ENCODE data around the gene PARK7.

PARK7 gene

DNA sequence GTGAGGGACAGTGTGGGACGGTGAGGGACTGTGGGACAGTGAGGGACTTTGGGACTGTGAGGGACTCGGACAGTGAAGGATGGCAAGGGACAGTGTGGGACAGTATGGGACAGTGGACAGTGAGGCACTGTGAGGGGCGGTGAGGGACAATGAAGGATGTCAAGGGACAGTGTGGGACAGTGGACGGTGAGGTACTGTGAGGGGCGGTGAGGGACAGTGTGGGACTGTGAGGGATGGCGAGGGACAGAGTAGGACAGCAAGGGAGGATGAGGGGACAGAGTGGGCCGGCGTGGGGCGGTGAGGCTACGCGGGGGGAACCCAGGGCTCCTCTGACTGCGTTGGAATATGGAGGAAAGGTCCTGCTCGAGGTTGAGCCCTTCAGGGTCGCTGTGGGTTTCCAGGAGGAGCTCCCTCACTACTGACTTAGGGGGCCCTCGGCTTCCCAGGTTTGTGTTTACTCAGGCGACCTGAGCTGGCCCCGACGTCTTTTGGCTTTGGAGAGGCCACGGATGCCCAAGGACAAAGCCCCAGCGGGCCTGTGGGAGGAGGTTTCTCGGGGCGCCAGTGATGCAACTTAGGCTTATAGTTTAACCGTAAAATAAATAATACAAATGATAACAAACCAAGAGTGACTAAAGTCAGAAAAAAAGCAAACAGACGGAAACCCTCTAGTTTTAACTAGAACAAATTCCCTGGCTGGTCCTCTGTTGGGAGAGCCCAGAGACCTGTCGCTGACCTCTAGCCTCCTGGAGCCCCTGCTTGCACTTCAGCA lies 65.7 kb downstream of the PARK7 start:
- Histone ChIP-seq H3K27me3 (ENCODE audit: insufficient read depth, low read length) (peaks cover 10% of the 10 kb centered on the region), H3K4me3 (ENCODE audit: low read length) (peak overlapping the region; percentile 87), H3K36me3 (ENCODE audit: insufficient read depth, low read length) (no peaks in the 10 kb centered on the region), H3K9me3 (ENCODE audit: insufficient read depth, low read depth, low read length) (no peaks in the 10 kb centered on the region), H3K9ac (ENCODE audit: low read depth, low read length) (peak overlapping the region; percentile 60; the same call in 1 of the 2 replicates), H3K27ac (ENCODE audit: low read depth, low read length) (no peak overlapping the region), H3K4me1 (ENCODE audit: insufficient read depth, low read length) (peaks cover 48% of the 10 kb centered on the region)
- WGBS, result 59% methylated on average over 23 of the region's 25 CpGs

DNA sequence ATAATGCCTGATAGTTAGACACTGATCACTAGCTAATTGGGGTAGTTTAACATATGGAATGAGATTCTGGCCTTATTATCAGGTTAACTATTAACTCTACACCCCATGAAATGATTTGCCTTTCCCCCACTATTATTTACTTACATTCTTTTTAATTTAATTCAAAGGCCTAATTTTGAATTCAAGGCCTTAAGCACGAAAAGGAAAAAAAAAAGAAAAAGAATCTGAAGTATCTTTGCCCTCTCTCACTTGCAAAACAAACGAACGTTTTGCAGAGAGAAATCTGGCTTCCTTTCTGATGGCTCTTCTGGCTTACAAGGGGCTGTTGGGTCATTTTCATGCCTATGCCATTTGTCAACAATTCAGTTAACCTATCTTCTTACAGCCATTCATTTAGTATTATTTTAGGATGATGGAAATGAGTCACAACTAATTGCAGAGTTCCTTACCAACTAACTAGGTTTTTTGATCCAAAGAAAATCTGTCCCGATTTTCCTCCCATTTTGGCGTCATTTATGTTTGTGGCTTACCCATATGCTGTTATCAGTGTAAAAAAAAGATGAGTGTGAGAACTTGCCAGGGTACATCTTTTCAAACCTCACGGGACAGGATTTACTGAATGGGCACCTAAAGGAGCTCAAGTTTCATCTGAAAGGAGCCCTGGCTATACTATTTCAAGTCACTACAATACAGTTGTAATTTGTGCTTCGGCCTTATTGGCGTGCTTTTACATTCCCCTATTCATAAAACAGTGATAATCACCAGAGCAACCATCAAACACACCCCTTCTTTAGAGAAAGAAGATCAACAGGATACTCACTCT lies 66.4 kb downstream of the PARK7 start:
- no peaks in the 10 kb centered on the region for H3K36me3 ChIP-seq (ENCODE audit: insufficient read depth, low read length)
- H3K9me3 ChIP-seq (ENCODE audit: insufficient read depth, low read depth, low read length), result no peaks in the 10 kb centered on the region
- H3K4me1 ChIP-seq (ENCODE audit: insufficient read depth, low read length), result peaks cover 40% of the 10 kb centered on the region
- H3K27ac ChIP-seq (ENCODE audit: low read depth, low read length), result no peak overlapping the region
- H3K4me3 ChIP-seq (ENCODE audit: low read length), result no peak overlapping the region
- no peak overlapping the region for H3K9ac ChIP-seq (ENCODE audit: low read depth, low read length)
- H3K27me3 ChIP-seq (ENCODE audit: insufficient read depth, low read length), result peaks cover 10% of the 10 kb centered on the region
- WGBS, result 60% methylated on average over 8 of the region's 8 CpGs

DNA sequence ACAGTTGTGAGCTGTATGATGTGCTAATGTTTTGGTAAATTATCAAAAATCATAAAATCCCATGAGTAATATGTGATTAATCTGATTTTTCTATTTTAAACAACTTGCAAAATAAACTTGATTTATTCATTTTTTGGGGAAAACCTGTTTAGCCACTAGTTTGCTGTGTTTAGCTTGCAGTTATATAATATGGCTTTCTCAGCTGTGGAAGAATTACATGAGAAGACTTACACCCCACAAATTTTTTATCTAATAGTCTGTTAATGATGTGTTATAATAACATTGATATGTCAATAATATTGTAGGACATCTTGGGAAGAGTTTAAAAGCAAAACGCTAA lies 67.0 kb downstream of the PARK7 start:
- H3K9me3 ChIP-seq (ENCODE audit: insufficient read depth, low read depth, low read length), result no peaks in the 10 kb centered on the region
- H3K36me3 ChIP-seq (ENCODE audit: insufficient read depth, low read length), result no peaks in the 10 kb centered on the region
- WGBS, result 100% methylated on average over 1 of the region's 1 CpG
- peaks cover 35% of the 10 kb centered on the region for H3K4me1 ChIP-seq (ENCODE audit: insufficient read depth, low read length)
- H3K27me3 ChIP-seq (ENCODE audit: insufficient read depth, low read length), result peaks cover 10% of the 10 kb centered on the region
- no peak overlapping the region for H3K9ac ChIP-seq (ENCODE audit: low read depth, low read length)
- H3K4me3 ChIP-seq (ENCODE audit: low read length), result no peak overlapping the region
- no peak overlapping the region for H3K27ac ChIP-seq (ENCODE audit: low read depth, low read length)

DNA sequence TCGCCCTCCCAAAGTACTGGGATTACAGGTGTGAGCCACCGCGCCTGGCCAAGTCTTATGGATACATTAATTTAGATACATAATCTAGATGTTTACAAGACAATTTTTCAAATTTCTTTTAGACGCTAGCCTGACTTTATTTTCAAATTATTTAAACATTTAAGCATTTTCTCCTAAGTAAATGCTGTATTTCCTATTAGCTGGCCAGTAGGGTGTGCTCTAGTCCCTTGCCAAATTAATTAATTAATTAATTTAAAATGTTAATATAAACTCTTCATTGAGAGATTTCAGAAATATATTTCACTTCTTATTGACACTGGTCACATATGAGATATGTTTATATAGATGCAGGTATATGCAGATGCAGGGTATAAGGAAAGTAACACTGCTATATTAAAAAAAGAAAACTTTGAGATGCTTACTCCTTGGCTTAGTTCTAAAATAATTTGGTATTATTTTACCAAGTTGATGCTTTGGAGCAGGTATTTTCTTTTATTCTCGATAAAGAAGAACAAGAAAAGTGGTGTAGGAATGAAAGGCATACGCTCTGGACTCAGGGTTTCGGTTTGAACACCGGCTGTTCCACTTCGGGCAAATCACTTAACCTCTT lies 69.8 kb downstream of the PARK7 start:
- 95% methylated on average over 6 of the region's 9 CpGs for WGBS
- Histone ChIP-seq H3K36me3 (ENCODE audit: insufficient read depth, low read length) (no peaks in the 10 kb centered on the region), H3K9ac (ENCODE audit: low read depth, low read length) (no peak overlapping the region), H3K27ac (ENCODE audit: low read depth, low read length) (no peak overlapping the region), H3K4me1 (ENCODE audit: insufficient read depth, low read length) (peaks cover 21% of the 10 kb centered on the region), H3K27me3 (ENCODE audit: insufficient read depth, low read length) (peaks cover 10% of the 10 kb centered on the region), H3K9me3 (ENCODE audit: insufficient read depth, low read depth, low read length) (no peaks in the 10 kb centered on the region), H3K4me3 (ENCODE audit: low read length) (no peak overlapping the region)

DNA sequence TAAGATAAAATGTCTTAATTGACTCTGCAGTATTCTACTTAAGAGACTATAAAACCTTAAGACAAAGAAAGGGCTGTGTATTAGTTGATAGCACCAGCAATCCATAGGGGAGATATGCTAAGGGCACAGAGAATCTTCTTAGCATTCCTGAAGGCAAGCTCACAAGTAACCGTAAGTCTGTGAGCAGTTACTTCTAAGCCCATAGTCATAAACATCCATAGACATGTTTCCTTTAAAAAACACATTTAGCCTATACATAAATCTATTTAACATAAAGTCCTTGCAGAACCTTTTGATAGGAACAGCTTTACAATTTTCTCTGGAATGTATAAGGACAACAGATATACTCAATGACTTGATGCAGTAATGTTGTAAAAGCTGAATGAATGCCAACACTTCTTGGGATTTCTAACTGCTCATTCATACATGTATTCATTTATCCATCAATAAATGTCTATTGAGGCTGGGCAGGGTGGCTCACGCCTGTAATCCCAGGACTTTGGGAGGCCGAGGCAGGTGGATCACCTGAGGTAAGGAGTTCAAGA lies 70.9 kb downstream of the PARK7 start:
- no peak overlapping the region for H3K9ac ChIP-seq (ENCODE audit: low read depth, low read length)
- H3K9me3 ChIP-seq (ENCODE audit: insufficient read depth, low read depth, low read length), result no peaks in the 10 kb centered on the region
- no peaks in the 10 kb centered on the region for H3K27me3 ChIP-seq (ENCODE audit: insufficient read depth, low read length)
- no peaks in the 10 kb centered on the region for H3K36me3 ChIP-seq (ENCODE audit: insufficient read depth, low read length)
- H3K4me1 ChIP-seq (ENCODE audit: insufficient read depth, low read length), result peaks cover 12% of the 10 kb centered on the region
- no peak overlapping the region for H3K27ac ChIP-seq (ENCODE audit: low read depth, low read length)
- H3K4me3 ChIP-seq (ENCODE audit: low read length), result no peak overlapping the region
- WGBS, result 93% methylated on average over 3 of the region's 3 CpGs

DNA sequence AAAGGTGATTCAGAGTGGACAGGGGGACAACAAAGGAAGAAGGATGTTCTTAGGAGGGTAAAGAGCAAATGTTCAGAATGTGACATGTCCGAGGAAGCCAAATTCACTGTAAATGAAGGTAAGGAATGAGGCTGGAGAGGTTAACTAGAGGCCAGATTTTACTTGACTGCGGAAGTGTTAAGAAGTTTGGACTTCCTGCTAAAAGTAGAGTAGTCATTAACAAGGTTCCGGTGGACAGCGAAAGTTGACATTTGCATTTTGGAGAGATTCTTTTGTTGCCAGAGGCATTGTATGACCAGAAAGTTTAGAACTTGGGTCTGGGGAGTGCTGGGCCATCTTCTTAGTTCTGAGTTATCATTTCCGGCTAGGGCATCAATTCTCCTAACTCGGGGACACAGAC lies 71.8 kb downstream of the PARK7 start:
- Histone ChIP-seq H3K9me3 (ENCODE audit: insufficient read depth, low read depth, low read length) (no peaks in the 10 kb centered on the region), H3K4me1 (ENCODE audit: insufficient read depth, low read length) (peaks cover 3% of the 10 kb centered on the region; the same call in 1 of the 2 replicates)

More for the DNA sequence above, 71.8 kb downstream of the PARK7 start:
- H3K4me3 ChIP-seq (ENCODE audit: low read length), result no peak overlapping the region
- 92% methylated on average over 6 of the region's 6 CpGs for WGBS
- no peak overlapping the region for H3K27ac ChIP-seq (ENCODE audit: low read depth, low read length)
- no peaks in the 10 kb centered on the region for H3K36me3 ChIP-seq (ENCODE audit: insufficient read depth, low read length)
- no peak overlapping the region for H3K9ac ChIP-seq (ENCODE audit: low read depth, low read length)
- H3K27me3 ChIP-seq (ENCODE audit: insufficient read depth, low read length), result no peaks in the 10 kb centered on the region

Data from HUES64 (cell line).